Fibroblast of skin of back (primary cell): ENCODE results near the gene TOMM7.
"Not testable (repeated sequence)": the region's sequence is repeated elsewhere in the genome, so short reads cannot be mapped to it uniquely, and the experiment has no call there.

Experiments used
- DNase-seq: peaks from one replicate; pipeline ENCODE4 v3.0.0-alpha.2; 2013

TOMM7 gene

GRCh38 chr7:22853674-22854157 is 31.1 kb upstream of the TOMM7 start:
- no peak for DNase-seq

- DNase-seq: no peak
These were observed 30.5 kb upstream of the TOMM7 start for GRCh38 chr7:22853138-22853537.

DNA sequence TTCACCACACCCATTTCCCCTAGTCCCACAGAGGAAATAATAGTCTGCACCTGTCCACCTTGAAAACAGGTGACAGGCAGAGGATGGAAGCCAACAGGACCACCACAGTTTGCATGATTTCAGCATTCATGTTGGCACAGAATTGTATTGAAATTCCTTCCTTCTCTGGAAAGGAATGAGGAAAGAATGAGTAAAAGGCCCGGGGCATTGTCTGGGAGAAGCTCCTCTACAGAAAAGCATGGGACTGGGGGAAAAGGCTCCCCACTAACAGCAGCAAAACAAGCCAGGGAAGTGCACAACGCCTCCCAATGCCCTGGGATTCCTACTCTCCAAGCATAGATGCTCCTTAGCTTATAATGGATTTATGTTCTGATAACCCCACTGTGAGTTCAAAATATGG is 28.5 kb upstream of the TOMM7 start:
- no peak for DNase-seq

DNA sequence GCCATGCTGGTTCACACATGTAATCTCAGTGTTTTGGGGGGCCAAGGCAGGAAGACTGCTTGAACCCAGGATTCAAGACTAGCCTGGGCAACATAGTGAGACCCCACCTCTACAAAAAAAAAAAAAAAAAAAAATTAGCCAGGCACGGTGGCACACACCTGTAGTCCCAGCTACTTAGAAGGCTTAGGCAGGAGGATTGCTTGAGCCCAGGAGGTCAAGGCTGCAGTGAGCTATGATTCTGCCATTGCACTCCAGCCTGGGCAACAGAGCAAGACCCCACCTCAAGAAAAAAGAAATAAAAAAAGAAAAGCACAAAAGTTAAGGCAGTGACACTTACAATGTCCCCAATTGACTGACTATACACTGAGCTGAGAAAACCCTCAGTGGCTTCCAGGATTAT is 27.7 kb upstream of the TOMM7 start:
- DNase-seq: not testable (repeated sequence)

- DNase-seq: no peak
These were observed 27.0 kb upstream of the TOMM7 start for GRCh38 chr7:22849662-22850061.

DNA sequence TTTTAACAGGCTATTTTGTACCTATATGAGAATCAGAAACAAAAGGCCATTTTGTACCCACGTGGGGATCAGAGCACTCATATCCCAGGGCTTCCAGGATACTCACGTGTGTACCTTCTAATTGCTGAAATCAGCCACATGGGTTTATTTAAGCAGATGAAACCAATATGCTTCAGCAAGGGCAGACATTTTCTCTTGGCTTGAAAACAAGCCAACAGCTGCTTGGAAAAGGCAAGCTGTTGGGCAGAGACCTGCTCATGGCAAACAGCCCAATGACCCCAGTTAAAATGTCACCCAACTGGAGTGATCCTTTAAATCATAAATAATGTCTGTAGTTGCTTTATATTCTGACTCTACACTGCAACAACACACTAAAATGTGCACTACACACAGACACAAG is 26.5 kb upstream of the TOMM7 start:
- no peak for DNase-seq

DNA sequence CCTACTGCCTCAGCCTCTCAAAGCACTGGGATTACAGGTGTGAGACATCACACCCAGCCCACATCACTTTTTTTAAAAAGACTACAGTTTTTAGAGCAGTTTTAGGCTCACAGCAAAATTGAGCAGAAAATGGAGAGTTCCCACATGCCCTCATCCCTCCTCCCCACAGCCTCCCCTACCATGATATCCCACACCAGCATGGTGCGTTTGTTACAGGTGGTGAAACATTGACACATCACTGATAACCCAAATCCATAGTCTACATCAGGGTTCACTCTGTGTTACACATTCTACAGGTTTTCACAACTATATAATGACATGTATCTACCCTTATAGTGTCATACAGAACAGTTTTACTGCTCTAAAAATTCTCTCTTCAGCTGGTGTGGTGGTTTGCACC is 24.3 kb upstream of the TOMM7 start:
- DNase-seq: no peak

GRCh38 chr7:22845221-22845834 is 22.7 kb upstream of the TOMM7 start:
- no peak for DNase-seq

DNA sequence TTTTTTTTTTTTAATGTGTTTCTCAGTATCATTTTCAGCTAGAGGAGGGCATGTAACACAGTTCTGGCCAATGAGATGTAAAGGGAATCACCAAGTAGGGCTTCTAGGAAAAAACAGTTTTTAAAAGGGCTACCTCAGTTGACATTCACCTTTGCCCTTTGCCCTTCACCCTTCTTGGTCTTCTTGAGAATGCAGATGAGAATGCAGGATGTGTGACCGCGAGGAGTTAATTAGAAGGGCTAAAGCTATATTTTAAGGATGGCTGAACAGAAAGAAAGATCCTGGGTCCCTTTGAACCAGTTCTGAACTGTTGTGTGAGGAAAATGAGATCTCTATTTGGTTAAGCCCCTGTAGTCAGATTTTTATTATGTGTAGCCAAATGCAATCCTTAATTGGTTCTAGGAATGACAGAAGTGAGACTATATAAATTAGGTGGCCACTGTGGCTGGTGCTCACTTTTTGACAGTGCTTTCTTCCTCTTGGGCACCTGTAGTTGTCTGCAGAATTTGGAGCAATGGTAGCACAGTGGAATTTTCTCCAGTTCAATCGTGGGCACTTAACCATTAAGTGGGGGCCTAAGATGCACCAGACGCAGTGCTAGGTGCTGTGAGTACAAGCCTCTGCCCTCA is 21.1 kb upstream of the TOMM7 start:
- no peak for DNase-seq

DNA sequence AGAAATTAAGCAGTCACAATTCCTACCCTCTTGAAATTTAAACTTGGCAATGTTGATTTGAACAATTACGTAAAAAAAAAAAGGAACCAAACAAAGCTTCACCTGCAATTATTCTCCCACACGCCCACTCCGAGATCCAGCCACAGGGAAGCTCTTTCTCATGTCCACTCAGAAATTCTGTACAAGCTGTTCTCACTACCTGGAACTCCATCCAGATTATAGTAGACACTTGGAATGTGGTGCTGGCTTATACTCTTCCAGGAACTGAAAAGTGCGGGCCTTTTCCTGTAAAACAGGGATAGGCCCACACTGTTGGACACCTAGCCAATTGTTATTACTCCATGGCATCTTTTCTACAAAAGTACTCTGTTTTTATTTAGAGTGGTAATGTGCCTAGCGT is 20.3 kb upstream of the TOMM7 start:
- no peak for DNase-seq

DNA sequence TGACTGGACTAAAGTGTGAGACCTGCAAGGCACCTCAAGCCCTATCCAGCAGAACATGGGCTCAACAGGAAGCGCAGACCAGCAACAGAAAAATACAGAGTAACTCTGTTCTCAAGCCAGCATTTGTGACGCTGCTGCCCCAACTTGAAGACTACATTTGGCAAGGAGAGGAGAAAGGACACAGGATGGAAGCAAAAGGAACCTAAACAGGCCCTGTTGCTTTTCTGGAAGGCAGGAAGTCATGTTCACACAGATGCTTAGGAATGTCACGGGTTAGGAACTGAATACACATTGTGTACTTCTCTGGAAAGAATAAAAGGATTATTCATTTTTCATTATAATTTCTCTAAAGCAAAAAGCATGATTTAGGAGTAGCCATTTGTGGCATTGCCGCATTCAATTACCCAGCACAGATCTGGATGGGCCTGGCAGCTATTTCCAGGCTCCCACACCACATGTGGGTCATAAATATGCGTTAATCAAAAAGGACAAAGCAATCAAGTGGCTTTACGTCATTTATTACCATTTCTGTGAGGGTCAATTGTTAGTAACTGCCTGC is 19.8 kb upstream of the TOMM7 start:
- DNase-seq: no peak

- no peak for DNase-seq
These were observed 19.3 kb upstream of the TOMM7 start for GRCh38 chr7:22841954-22842353.

- DNase-seq: no peak
These were observed 14.7 kb upstream of the TOMM7 start for GRCh38 chr7:22837308-22837707.

DNA sequence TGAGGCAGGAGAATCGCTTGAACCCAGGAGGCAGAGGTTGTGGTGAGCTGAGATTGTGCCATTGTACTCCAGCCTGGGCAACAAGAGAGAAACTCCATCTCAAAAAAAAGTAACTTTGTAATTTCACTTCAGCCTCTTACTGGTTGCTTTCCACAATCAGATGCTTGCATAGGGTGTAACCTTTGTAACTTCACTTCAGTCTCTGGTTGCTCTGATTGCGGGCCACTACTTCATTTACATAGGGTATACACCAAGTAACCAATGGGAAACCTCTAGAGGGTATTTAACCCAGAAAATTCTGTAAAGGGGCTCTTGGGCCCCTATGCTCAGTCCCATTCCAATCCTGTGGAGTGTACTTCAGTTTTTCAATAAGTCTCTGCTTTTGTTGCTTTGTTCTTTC is 13.9 kb upstream of the TOMM7 start:
- not testable (repeated sequence) for DNase-seq

GRCh38 chr7:22833957-22834356 is 11.3 kb upstream of the TOMM7 start:
- no peak for DNase-seq

DNA sequence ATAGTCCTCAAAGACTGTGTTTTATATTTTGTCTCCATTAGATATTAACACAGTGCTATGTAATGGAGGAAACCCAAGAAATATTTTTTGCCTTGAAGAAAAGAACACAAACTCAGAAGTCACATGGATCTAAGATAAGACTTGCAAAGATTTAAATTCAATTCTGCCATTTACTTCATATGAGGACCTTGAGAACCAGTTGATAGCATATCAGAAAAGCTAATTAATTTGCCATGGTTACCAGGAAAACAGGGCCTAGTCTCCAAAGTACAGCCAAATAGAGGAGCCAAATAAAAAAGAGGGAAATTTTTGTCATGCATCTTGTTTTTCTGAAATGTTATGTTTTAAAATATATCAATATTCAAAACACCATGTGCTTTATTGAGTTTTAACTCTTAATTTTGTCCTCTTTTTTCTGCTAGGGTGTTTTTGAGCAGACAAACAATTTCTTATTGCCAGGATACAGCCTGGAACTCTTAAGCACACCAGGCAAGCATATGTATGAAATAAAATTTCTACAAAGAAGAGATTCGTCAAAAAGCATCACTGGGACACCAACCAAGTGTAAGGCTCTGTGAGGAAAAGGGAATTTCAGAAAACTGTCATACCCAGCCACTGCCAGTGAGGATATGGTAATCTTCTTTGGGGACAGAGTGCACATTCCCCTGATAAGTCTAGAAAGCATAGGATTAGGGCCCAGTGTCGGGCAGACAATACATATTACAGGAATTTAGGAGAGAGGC is 10.6 kb upstream of the TOMM7 start:
- no peak for DNase-seq

DNA sequence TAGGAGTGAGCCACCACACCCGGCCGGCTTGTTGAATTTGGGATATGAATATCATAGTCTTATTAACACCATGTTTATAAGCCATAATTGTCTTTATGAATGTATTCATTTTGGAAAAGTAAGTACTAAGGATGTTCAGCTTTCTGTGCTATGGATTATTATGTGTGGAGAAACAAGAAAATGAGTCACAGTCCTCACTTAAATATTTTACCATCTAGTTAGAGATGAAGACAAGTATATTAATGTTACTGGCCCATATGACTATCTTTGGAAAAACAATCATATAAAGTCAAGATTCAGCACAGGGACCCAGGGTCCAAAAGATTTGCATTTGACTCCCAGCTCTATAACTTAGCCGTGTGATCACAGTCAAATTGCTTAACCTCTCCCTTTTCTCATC is 9.8 kb upstream of the TOMM7 start:
- no peak for DNase-seq

- no peak for DNase-seq
These were observed 9.1 kb upstream of the TOMM7 start for GRCh38 chr7:22831602-22832305.

GRCh38 chr7:22827563-22827962 is 4.9 kb upstream of the TOMM7 start:
- no peak for DNase-seq

DNA sequence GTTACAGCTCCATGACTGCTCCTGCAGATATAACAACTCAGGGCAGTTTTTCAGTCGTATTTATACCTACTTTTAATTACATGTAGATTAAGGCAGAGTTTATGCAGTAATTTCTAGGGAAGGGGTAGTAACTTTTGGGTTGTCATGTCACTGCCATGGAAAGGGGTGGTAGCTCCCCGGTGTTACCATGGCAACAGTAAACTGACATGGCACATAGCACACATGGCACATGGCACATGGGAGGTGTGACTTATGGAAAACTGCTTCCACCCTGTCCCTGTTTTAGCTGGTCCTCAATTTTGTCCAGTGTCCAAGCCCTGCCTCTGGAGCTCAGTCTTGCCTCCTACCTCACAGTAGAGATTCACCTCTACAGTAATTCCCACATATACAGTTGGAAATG is 3.9 kb upstream of the TOMM7 start:
- DNase-seq: no peak

- DNase-seq: no peak
These were observed 2.1 kb upstream of the TOMM7 start for GRCh38 chr7:22824760-22825159.

DNA sequence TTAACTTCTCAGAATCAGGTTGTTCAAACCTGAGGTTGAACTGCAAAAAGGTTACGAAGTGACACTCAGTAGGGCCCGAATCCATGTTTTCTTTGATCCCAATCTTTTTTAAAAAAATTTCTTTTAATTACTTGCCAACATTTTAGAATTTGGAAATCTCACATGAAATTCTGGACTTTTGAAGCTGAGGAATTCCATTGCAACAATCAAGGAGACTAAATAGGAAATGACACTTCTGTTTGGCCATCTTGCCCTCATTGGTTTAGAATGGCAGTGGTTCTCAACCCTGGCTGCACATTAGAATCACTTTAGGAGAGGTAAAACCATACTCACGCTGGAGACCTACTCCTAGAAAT is 471 bp upstream of the TOMM7 start:
- DNase-seq: no peak
